Hematopoietic multipotent progenitor cell treated with erythropoietin and hydrocortisone succinate and interleukin-3 and kit ligand, for 6 days (in vitro differentiated cells): ENCODE data around the gene PSMB2.

Experiments used
- DNase-seq: peaks from one replicate; pipeline ENCODE4 v3.0.0-alpha.2; 2015

The PSMB2 gene

GRCh38 chr1:35555601-35556477 lies 85.5 kb downstream of the PSMB2 start:
- no peak for DNase-seq

- no peak for DNase-seq
Observed at GRCh38 chr1:35555212-35555584, 86.1 kb downstream of the PSMB2 start.

GRCh38 chr1:35554266-35555211 lies 86.8 kb downstream of the PSMB2 start:
- no peak for DNase-seq

- no peak for DNase-seq
Observed at GRCh38 chr1:35553851-35554250, 87.5 kb downstream of the PSMB2 start.
